GM12878 (cell line): ENCODE results near the gene GPR141. TPM values are rescaled to one million over a fixed set of nuclear protein-coding genes. Genes with fewer than 3 reads are reported as not detected.

ENCODE experiments used
- BCL3 ChIP-seq: IDR thresholded peaks from 2 replicates; pipeline ENCODE4 v1.6.1; 2011; ENCODE audit warnings: borderline replicate concordance, low read depth, mild to moderate bottlenecking, moderate library complexity, low read length; ENCODE audit not compliant: insufficient read depth, poor library complexity, severe bottlenecking
- CBFB ChIP-seq: IDR thresholded peaks from 2 replicates; pipeline ENCODE4 v1.6.1; 2016; ENCODE audit warnings: antibody characterized with exemption, low read depth
- E2F8 ChIP-seq: fragments of 450-650 bp; IDR thresholded peaks from 2 replicates; pipeline ENCODE4 v1.6.1; 2018; ENCODE audit warnings: mild to moderate bottlenecking, low read depth, moderate library complexity; ENCODE audit not compliant: partially characterized antibody
- MXI1 ChIP-seq: fragments of 150-350 bp; IDR thresholded peaks from 2 replicates; pipeline ENCODE4 v1.6.1; 2011; ENCODE audit warnings: low read depth, mild to moderate bottlenecking, inconsistent platforms, low read length, improper control_type of control experiment
- NBN ChIP-seq: fragments of 450-650 bp; IDR thresholded peaks from 2 replicates; pipeline ENCODE4 v1.6.1; 2016
- PAX8 ChIP-seq: fragments of 450-650 bp; IDR thresholded peaks from 2 replicates; pipeline ENCODE4 v1.6.1; 2017; ENCODE audit warnings: mild to moderate bottlenecking, moderate library complexity
- POLR2AphosphoS5 ChIP-seq: IDR thresholded peaks from 2 replicates; pipeline ENCODE4 v1.6.1; 2011; ENCODE audit warnings: mild to moderate bottlenecking, low read length, inconsistent platforms
- PRDM15 ChIP-seq: fragments of 450-650 bp; formaldehyde crosslinking; IDR thresholded peaks from 2 replicates; pipeline ENCODE4 v1.4.0; 2020; ENCODE audit warnings: mild to moderate bottlenecking, moderate library complexity
- REST ChIP-seq: IDR thresholded peaks from 2 replicates; pipeline ENCODE4 v1.6.1; 2012; ENCODE audit warnings: mild to moderate bottlenecking, low read depth, low read length
- SIX5 ChIP-seq: IDR thresholded peaks from 2 replicates; pipeline ENCODE4 v1.6.1; 2011; ENCODE audit warnings: mild to moderate bottlenecking, low read depth, low read length, moderate library complexity; ENCODE audit not compliant: severe bottlenecking
- SKIL ChIP-seq: fragments of 450-650 bp; IDR thresholded peaks from 2 replicates; pipeline ENCODE4 v1.6.1; 2017; ENCODE audit warnings: mild to moderate bottlenecking, low read depth, inconsistent platforms; ENCODE audit not compliant: poor library complexity, severe bottlenecking
- TARDBP ChIP-seq: IDR thresholded peaks from 2 replicates; pipeline ENCODE4 v1.6.1; 2016; ENCODE audit warnings: borderline replicate concordance
- TCF3 ChIP-seq: IDR thresholded peaks from 2 replicates; pipeline ENCODE4 v1.6.1; 2012; ENCODE audit warnings: low read depth, mild to moderate bottlenecking, low read length, borderline replicate concordance; ENCODE audit not compliant: insufficient read depth
- USF1 ChIP-seq: IDR thresholded peaks from 2 replicates; pipeline ENCODE4 v1.6.1; 2011; ENCODE audit warnings: borderline replicate concordance, low read depth, mild to moderate bottlenecking, moderate library complexity, mixed read lengths, low read length; ENCODE audit not compliant: insufficient read depth; ENCODE audit errors: extremely low read length
- ZNF274 ChIP-seq: IDR thresholded peaks from one replicate; pipeline ENCODE4 v1.8.0; 2011; ENCODE audit not compliant: insufficient read length, insufficient read depth
- polyA plus RNA-seq, 11 experiments: library from polyadenylated mRNA; depleted of rRNA in 4 of 11; unstranded in 6 of 11; stranded (reverse) in 5 of 11; fragments of >200 nt; fragmentation: Nextera tagmentation in 4 of 11; fragmentation: Illumina TruSeq in 1 of 11; extraction: Ambion mirVana in 4 of 11; extraction: Trizol in 1 of 11; gene quantifications; 1 replicate in 1 of 11; 2 replicates in 10 of 11; pipeline versions ENCODE4 v1.2.1 to v1.2.3, GENCODE V29; 2011 to 2016; ENCODE audit warnings: inconsistent platforms in 2 of 11, missing spikeins in 2 of 11, low read depth in 1 of 11
- total RNA-seq, 4 experiments: library from RNA; depleted of rRNA in 3 of 4; stranded (reverse); fragments of >200 nt in 3 of 4; fragmentation: Illumina TruSeq in 1 of 4; extraction: Trizol in 1 of 4; gene quantifications; 2 replicates each; pipeline versions ENCODE4 v1.2.1 to v1.2.3, GENCODE V29; 2013 to 2021

GPR141 gene
- total and polyA plus RNA-seq, 10 of the 15 experiments (the other 5 are each of a cell fraction or from before 2014, with no cell fraction given) = 0.56 to 3.9 (median 1.2) TPM

- no peak for TF ChIP-seq REST
- TF ChIP-seq PAX8 = no peak
- TF ChIP-seq POLR2AphosphoS5 = no peak
- no peak for TF ChIP-seq USF1
- no peak for TF ChIP-seq CBFB
- TF ChIP-seq NBN = no peak
- no peak for TF ChIP-seq MXI1
- no peak for TF ChIP-seq TARDBP
- TF ChIP-seq BCL3 = peak; percentile 26
- TF ChIP-seq ZNF274 = no peak
- no peak for TF ChIP-seq E2F8
- no peak for TF ChIP-seq PRDM15 (CRISPR knock-in tag)
- no peak for TF ChIP-seq SKIL
- peak; percentile 70; the same call in 1 of the 2 replicates for TF ChIP-seq TCF3
- no peak for TF ChIP-seq SIX5
These were observed 100.4 kb downstream of the GPR141 start (continued) for GRCh38 chr7:37784015-37784414.
